ENCODE results near the gene FHL5. TPM values are rescaled to one million over a fixed set of nuclear protein-coding genes. Genes with fewer than 3 reads are reported as not detected.

The FHL5 gene
- 0.52 TPM in 1 of 2 replicates, not detected in the other for total RNA-seq

GRCh38 chr6:96562886-96563285, at the start of gene FHL5:
TSS of gene FHL5 (plus strand) at chr6:96563128. CDS start at chr6:96603614, 40,486 bp downstream.

GRCh38 chr6:96521644-96522464, 41.1 kb upstream of the FHL5 start, which contains the start of gene UFL1:
TSS of gene UFL1 (plus strand) at chr6:96521806. CDS start at chr6:96521874, 68 bp downstream.

Other genes with a start within 250 kb of the FHL5 start
- 17.4 and 21.6 TPM in 2 replicates for gene UFL1, start 41.3 kb upstream of the FHL5 start, total RNA-seq

All from epithelial cell of alveolus of lung (primary cell).